HepG2 (cell line): ENCODE measurements around the gene SBK1. TPM values are rescaled to one million over a fixed set of nuclear protein-coding genes. Genes with fewer than 3 reads are reported as not detected.
A peak's percentile ranks its signal among the peaks of the same experiment; 100 is the strongest.

Experiments used
- GATAD1 ChIP-seq: IDR thresholded peaks from 2 replicates; pipeline ENCODE4 v1.6.1; 2016; ENCODE audit warnings: missing genetic modification reagents, missing compliant biosample characterization
- HIVEP1 ChIP-seq: sonication (generic); formaldehyde crosslinking; IDR thresholded peaks from 2 replicates; pipeline ENCODE4 v1.4.0; 2020; ENCODE audit warnings: mild to moderate bottlenecking, missing genetic modification reagents
- KDM2A ChIP-seq: sonication (generic); formaldehyde crosslinking; IDR thresholded peaks from 2 replicates; pipeline ENCODE4 v1.4.0; 2020; ENCODE audit warnings: low read depth, missing genetic modification reagents, borderline replicate concordance
- LCORL ChIP-seq, 2 experiments: fragments of 450-650 bp in 1 of 2; sonication (generic) in 1 of 2; formaldehyde crosslinking in 1 of 2; IDR thresholded peaks; 2 replicates each; pipeline versions ENCODE4 v1.5.0 to v1.6.1; 2017 to 2020; ENCODE audit warnings: antibody characterized with exemption in 1 of 2, missing genetic modification reagents in 1 of 2
- NR2C2 ChIP-seq: sonication (generic); formaldehyde crosslinking; IDR thresholded peaks from 2 replicates; pipeline ENCODE4 v1.4.0; 2020; ENCODE audit warnings: missing genetic modification reagents, mild to moderate bottlenecking, moderate library complexity, borderline replicate concordance
- RAD51 ChIP-seq: fragments of 450-650 bp; IDR thresholded peaks from 2 replicates; pipeline ENCODE4 v1.6.1; 2016; ENCODE audit warnings: borderline replicate concordance
- SMC3 ChIP-seq: IDR thresholded peaks from 2 replicates; pipeline ENCODE4 v1.6.1; 2011; ENCODE audit warnings: low read length, improper control_type of control experiment
- TCF12 ChIP-seq, 2 experiments: fragments of 450-650 bp in 1 of 2; sonication (generic) in 1 of 2; formaldehyde crosslinking in 1 of 2; IDR thresholded peaks; 2 replicates each; pipeline versions ENCODE4 v1.6.1 to v1.8.0; 2017 to 2022; ENCODE audit warnings: antibody characterized with exemption in 1 of 2, mild to moderate bottlenecking in 1 of 2, missing genetic modification reagents in 1 of 2, moderate library complexity in 1 of 2
- THAP9 ChIP-seq: sonication (generic); formaldehyde crosslinking; IDR thresholded peaks from 2 replicates; pipeline ENCODE4; 2020; ENCODE audit warnings: missing genetic modification reagents, mild to moderate bottlenecking, borderline replicate concordance
- ZBTB38 ChIP-seq: sonication (generic); formaldehyde crosslinking; IDR thresholded peaks from 2 replicates; pipeline ENCODE4 v1.5.1; 2020; ENCODE audit warnings: mild to moderate bottlenecking, missing genetic modification reagents
- ZGPAT ChIP-seq: IDR thresholded peaks from 2 replicates; pipeline ENCODE4 v1.6.1; 2016; ENCODE audit warnings: mild to moderate bottlenecking
- ZNF263 ChIP-seq: sonication (generic); formaldehyde crosslinking; IDR thresholded peaks from 2 replicates; pipeline ENCODE4 v1.4.0; 2020; ENCODE audit warnings: missing genetic modification reagents
- ZNF546 ChIP-seq: sonication (generic); formaldehyde crosslinking; conservative IDR thresholded peaks from 2 replicates; pipeline ENCODE4 v1.8.1; 2023; ENCODE audit warnings: mild to moderate bottlenecking, missing genetic modification reagents
- ZNF75D ChIP-seq: sonication (generic); formaldehyde crosslinking; IDR thresholded peaks from 2 replicates; pipeline ENCODE4 v1.8.1; 2023; ENCODE audit warnings: missing genetic modification reagents, mild to moderate bottlenecking, borderline replicate concordance
- ZSCAN21 ChIP-seq: sonication (generic); formaldehyde crosslinking; IDR thresholded peaks from 2 replicates; pipeline ENCODE4 v1.8.0; 2022; ENCODE audit warnings: mild to moderate bottlenecking, missing genetic modification reagents, moderate library complexity, borderline replicate concordance
- polyA plus RNA-seq, 8 experiments: library from polyadenylated mRNA; depleted of rRNA in 3 of 8; stranded (reverse) in 7 of 8; unstranded in 1 of 8; fragments of >200 nt; fragmentation: Illumina TruSeq in 4 of 8; extraction: Trizol in 4 of 8; gene quantifications; 2 replicates each; pipeline versions ENCODE4 v1.2.1 to v1.2.3, GENCODE V29; 2011 to 2016; ENCODE audit warnings: low read depth in 4 of 8, missing spikeins in 1 of 8, mixed read lengths in 1 of 8; ENCODE audit not compliant: insufficient read depth in 1 of 8
- total RNA-seq, 5 experiments: library from RNA; depleted of rRNA; stranded (reverse); fragments of >200 nt; fragmentation: Illumina TruSeq; extraction: Trizol; gene quantifications; 2 replicates each; pipeline ENCODE4 v1.2.3, GENCODE V29; 2016; ENCODE audit warnings: low read depth in 1 of 5
- TF ChIP-seq, protein P1 (sequence below): sonication (generic); formaldehyde crosslinking; IDR thresholded peaks from 2 replicates; pipeline ENCODE4 v1.4.0; 2020; ENCODE audit warnings: mild to moderate bottlenecking, missing genetic modification reagents, borderline replicate concordance
- TF ChIP-seq, protein P2 (sequence below): sonication (generic); formaldehyde crosslinking; IDR thresholded peaks from 2 replicates; pipeline ENCODE4 v1.4.0; 2020; ENCODE audit warnings: mild to moderate bottlenecking, missing genetic modification reagents
- TF ChIP-seq, protein P3 (sequence below): IDR thresholded peaks from 2 replicates; pipeline ENCODE4 v1.6.1; 2016; ENCODE audit warnings: missing compliant biosample characterization, missing genetic modification reagents, borderline replicate concordance
- TF ChIP-seq, protein P4 (sequence below): IDR thresholded peaks from 2 replicates; pipeline ENCODE4 v1.6.1; 2016

Gene SBK1
- total and polyA plus RNA-seq, 2 of the 13 experiments (the other 11 are each of a cell fraction or from before 2014, with no cell fraction given), result 0.15 to 0.17 TPM

DNA sequence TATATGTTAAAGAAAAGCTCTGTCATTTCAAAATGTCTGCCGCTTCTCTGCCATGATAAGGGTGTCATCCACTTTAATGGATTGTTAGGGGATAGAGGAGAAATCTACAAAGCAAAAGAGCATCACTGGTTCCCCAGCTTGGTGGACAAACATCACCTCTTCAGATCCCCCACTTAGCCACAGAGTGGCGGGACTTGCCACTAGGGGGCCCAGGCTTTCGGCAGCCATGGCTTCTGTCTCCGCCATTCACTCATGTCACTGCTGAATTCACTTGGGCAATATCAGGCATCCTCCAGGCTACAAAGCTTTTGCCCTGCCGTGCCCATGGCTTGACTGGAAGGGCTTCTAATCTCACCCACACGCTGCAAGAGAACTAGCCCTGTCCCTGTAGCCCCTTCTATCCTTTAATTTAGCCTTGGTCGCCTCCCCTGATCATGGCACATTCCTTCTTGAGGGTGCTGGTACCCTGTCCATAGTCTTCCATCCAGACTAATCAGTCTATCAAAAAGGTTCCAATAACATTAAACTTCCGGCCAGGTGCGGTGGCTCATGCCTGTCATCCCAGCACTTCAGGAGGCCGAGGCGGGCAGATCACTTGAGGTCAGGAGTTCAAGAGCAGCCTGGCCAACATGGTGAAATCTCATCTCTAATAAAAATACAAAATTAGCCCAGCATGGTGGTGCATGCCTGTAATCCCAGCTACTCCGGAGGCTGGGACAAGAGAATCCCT, 34.7 kb downstream of the SBK1 start (continued):
- TF ChIP-seq THAP9 (CRISPR knock-in tag), result no peak
- TF ChIP-seq TCF12 (IDR thresholded peaks at IDR 0.05), result no peak
- TF ChIP-seq TCF12 (CRISPR knock-in tag; IDR thresholded peaks at IDR 0.05), result no peak
- TF ChIP-seq, protein P1, sequence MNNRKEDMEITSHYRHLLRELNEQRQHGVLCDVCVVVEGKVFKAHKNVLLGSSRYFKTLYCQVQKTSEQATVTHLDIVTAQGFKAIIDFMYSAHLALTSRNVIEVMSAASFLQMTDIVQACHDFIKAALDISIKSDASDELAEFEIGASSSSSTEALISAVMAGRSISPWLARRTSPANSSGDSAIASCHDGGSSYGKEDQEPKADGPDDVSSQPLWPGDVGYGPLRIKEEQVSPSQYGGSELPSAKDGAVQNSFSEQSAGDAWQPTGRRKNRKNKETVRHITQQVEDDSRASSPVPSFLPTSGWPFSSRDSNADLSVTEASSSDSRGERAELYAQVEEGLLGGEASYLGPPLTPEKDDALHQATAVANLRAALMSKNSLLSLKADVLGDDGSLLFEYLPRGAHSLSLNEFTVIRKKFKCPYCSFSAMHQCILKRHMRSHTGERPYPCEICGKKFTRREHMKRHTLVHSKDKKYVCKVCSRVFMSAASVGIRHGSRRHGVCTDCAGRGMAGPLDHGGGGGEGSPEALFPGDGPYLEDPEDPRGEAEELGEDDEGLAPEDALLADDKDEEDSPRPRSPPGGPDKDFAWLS (CRISPR knock-in tag), result no peak
- TF ChIP-seq ZGPAT (CRISPR knock-in tag), result no peak; the same call in 1 of the 2 replicates
- TF ChIP-seq ZBTB38, result no peak
- TF ChIP-seq, protein P2, sequence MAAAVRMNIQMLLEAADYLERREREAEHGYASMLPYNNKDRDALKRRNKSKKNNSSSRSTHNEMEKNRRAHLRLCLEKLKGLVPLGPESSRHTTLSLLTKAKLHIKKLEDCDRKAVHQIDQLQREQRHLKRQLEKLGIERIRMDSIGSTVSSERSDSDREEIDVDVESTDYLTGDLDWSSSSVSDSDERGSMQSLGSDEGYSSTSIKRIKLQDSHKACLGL (CRISPR knock-in tag), result no peak
- TF ChIP-seq ZNF263 (CRISPR knock-in tag), result no peak
- TF ChIP-seq, protein P3, sequence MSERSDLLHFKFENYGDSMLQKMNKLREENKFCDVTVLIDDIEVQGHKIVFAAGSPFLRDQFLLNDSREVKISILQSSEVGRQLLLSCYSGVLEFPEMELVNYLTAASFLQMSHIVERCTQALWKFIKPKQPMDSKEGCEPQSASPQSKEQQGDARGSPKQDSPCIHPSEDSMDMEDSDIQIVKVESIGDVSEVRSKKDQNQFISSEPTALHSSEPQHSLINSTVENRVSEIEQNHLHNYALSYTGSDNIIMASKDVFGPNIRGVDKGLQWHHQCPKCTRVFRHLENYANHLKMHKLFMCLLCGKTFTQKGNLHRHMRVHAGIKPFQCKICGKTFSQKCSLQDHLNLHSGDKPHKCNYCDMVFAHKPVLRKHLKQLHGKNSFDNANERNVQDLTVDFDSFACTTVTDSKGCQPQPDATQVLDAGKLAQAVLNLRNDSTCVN (CRISPR knock-in tag), result no peak
- no peak for TF ChIP-seq NR2C2
- peak; percentile 60 for TF ChIP-seq SMC3
- TF ChIP-seq LCORL (IDR thresholded peaks at IDR 0.05), result no peak
- TF ChIP-seq LCORL (CRISPR knock-in tag; IDR thresholded peaks at IDR 0.05), result no peak
- TF ChIP-seq RAD51, result no peak
- peak; percentile 75; the same call in 1 of the 2 replicates for TF ChIP-seq KDM2A (CRISPR knock-in tag)
- no peak for TF ChIP-seq ZNF75D
- no peak for TF ChIP-seq ZSCAN21
- TF ChIP-seq ZNF546 (CRISPR knock-in tag), result no peak
- TF ChIP-seq HIVEP1 (CRISPR knock-in tag), result no peak
- TF ChIP-seq, protein P4, sequence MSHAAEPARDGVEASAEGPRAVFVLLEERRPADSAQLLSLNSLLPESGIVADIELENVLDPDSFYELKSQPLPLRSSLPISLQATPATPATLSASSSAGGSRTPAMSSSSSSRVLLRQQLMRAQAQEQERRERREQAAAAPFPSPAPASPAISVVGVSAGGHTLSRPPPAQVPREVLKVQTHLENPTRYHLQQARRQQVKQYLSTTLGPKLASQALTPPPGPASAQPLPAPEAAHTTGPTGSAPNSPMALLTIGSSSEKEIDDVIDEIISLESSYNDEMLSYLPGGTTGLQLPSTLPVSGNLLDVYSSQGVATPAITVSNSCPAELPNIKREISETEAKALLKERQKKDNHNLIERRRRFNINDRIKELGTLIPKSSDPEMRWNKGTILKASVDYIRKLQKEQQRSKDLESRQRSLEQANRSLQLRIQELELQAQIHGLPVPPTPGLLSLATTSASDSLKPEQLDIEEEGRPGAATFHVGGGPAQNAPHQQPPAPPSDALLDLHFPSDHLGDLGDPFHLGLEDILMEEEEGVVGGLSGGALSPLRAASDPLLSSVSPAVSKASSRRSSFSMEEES (CRISPR knock-in tag), result 0 out of 2 replicates have a peak, but pooled peaks have one; percentile 23
- 0 out of 2 replicates have a peak, but pooled peaks have one; percentile 23 for TF ChIP-seq GATAD1 (CRISPR knock-in tag)
